T-cell (primary cell): ENCODE results near the gene IQGAP1. TPM values are rescaled to one million over a fixed set of nuclear protein-coding genes. Genes with fewer than 3 reads are reported as not detected.

ENCODE experiments used
- ATAC-seq, 4 experiments: fragments of 200-7000 bp in 3 of 4; fragments of 150-1000 bp in 1 of 4; cut with Tn5 transposase; replicated peaks in 1 of 4; 1 replicate in 3 of 4; 2 replicates in 1 of 4; pipeline ENCODE4 v1.10.0; 2021; ENCODE audit warnings: moderate library complexity in 3 of 4, mild to moderate bottlenecking in 2 of 4, moderate number of reproducible peaks in 1 of 4
- CTCF ChIA-PET, 2 donors: fragments of 300-600 bp; sonication (Branson Sonifier 250); formaldehyde crosslinking; loops; one replicate each; lab custom pipeline; 2022; ENCODE audit warnings: antibody characterized with exemption in 2 of 2; lab: Charles Lee
- POLR2A ChIA-PET, 2 donors: fragments of 300-600 bp; sonication (Branson Sonifier 250); formaldehyde crosslinking; loops; one replicate each; lab custom pipeline; 2022; ENCODE audit warnings: antibody characterized with exemption in 2 of 2; lab: Charles Lee
- DNase-seq, 35 experiments: peaks; one replicate each; pipeline versions ENCODE4 v3.0.0 to v3.0.0-alpha.2; 2013 to 2023
- H3K27ac ChIP-seq: one replicate; pipeline ENCODE4 v1.5.1; 2013; ENCODE audit warnings: low read length
- H3K27me3 ChIP-seq, 2 experiments: replicated peaks in 1 of 2; 1 replicate in 1 of 2; 2 replicates in 1 of 2; pipeline versions ENCODE4 v1.6.1 to v1.7.0; 2013; ENCODE audit warnings: low read length in 1 of 2, mixed read lengths in 1 of 2; ENCODE audit not compliant: control insufficient read depth in 2 of 2, insufficient read depth in 2 of 2; ENCODE audit errors: extremely low read depth in 1 of 2
- H3K36me3 ChIP-seq, 2 donors: 1 replicate in 1 of 2; 2 replicates in 1 of 2; pipeline versions ENCODE4 v1.6.1 to v1.7.0; 2013; ENCODE audit warnings: low read length in 1 of 2; ENCODE audit not compliant: control insufficient read depth in 2 of 2, insufficient read depth in 1 of 2; ENCODE audit errors: extremely low read depth in 1 of 2
- H3K4me1 ChIP-seq, 2 experiments: 1 replicate in 1 of 2; 2 replicates in 1 of 2; pipeline versions ENCODE4 v1.6.1 to v1.7.0; 2013; ENCODE audit warnings: low read length in 2 of 2, mixed read lengths in 1 of 2; ENCODE audit not compliant: insufficient read depth in 2 of 2, control insufficient read depth in 1 of 2; ENCODE audit errors: extremely low read depth in 1 of 2
- H3K4me3 ChIP-seq, 2 donors: 1 replicate in 1 of 2; 2 replicates in 1 of 2; pipeline versions ENCODE4 v1.5.1 to v1.7.0; 2013; ENCODE audit warnings: mild to moderate bottlenecking in 2 of 2, low read length in 1 of 2, moderate library complexity in 1 of 2; ENCODE audit not compliant: control insufficient read depth in 1 of 2; ENCODE audit errors: extremely low read depth in 1 of 2
- H3K9me3 ChIP-seq: 2 replicates; pipeline ENCODE4 v1.7.0; 2013
- H3K27ac Mint-ChIP-seq, 2 donors: one replicate each; pipeline ENCODE4 v1.8.0; 2020 to 2021; ENCODE audit warnings: mild to moderate bottlenecking in 2 of 2, mixed read lengths in 2 of 2
- H3K27me3 Mint-ChIP-seq, 2 donors: one replicate each; pipeline ENCODE4 v1.8.0; 2021 to 2022; ENCODE audit warnings: mixed read lengths in 2 of 2
- H3K36me3 Mint-ChIP-seq: one replicate; pipeline ENCODE4 v1.8.0; 2021; ENCODE audit warnings: mixed read lengths
- H3K4me1 Mint-ChIP-seq, 3 donors: one replicate each; pipeline ENCODE4 v1.8.0; 2020 to 2022; ENCODE audit warnings: mixed read lengths in 3 of 3, mild to moderate bottlenecking in 1 of 3
- H3K4me3 Mint-ChIP-seq, 3 donors: one replicate each; pipeline ENCODE4 v1.8.0; 2020 to 2022; ENCODE audit warnings: mild to moderate bottlenecking in 3 of 3, mixed read lengths in 3 of 3, moderate library complexity in 3 of 3
- H3K9me3 Mint-ChIP-seq, 3 donors: one replicate each; pipeline ENCODE4 v1.8.0; 2020 to 2022; ENCODE audit warnings: mixed read lengths in 3 of 3
- WGBS: methylation state at CpG from one replicate; pipeline ENCODE4 v1.1.5; 2013; ENCODE audit warnings: missing lambda C conversion rate; ENCODE audit not compliant: insufficient coverage; 5-methylcytosine and 5-hydroxymethylcytosine counted together
- total RNA-seq, 35 experiments: library from RNA in 6 of 35; stranded (reverse) in 6 of 35; fragments of 120-200 nt in 1 of 35; gene quantifications; one replicate each; pipeline versions ENCODE4 v1.2.1 to v1.2.4 and lab custom pipeline; 2013 to 2026

IQGAP1 gene
- total RNA-seq, 5 donors from 2014 or later (not counting 1 experiment from before 2014, with no cell fraction given), result 125 to 158 (median 127) TPM

DNA sequence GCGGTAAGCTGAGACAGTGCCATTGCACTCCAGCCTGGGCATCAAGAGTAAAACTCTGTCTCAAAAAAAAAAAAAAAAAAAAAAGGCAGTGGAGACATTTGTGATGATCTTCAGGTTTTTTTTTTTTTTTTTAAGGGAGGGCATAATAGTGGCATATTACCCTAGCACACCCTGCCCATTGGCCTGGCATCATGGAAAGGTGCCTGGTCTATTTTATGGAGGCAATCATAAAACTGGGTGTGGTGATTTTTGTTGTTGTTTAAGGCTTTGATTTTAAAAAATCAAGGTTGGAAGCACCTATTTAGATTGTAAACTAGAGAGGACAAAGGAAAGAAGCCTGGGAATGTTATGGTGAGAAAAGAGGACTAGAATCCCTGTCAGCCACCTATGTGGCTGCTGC lies 6.0 kb downstream of the IQGAP1 start:
- Histone ChIP-seq H3K27me3 (no peaks in the 10 kb centered on the region), H3K9me3 (no peaks in the 10 kb centered on the region), H3K27ac (no peak overlapping the region), H3K36me3 (peaks cover 4 to 17% of the 10 kb centered on the region in 2 donors), H3K4me3 (no peak overlapping the region), H3K4me1 (peaks cover 27 to 48% of the 10 kb centered on the region in 2 experiments)
- ChIA-PET POLR2A (no interaction called here), CTCF (interaction anchor here (0.6 to 1.2 kb wide), 2 partner anchors 32 to 132 kb away, joined by 3 to 5 read pairs; no protein-coding TSS in a partner anchor)
- peaks cover 48% of the 10 kb centered on the region for H3K36me3 Mint-ChIP-seq
- DNase-seq, result no peak
- ATAC-seq, result no peak
- no CpG with 5 or more reads among the region's 1 CpG for WGBS
- no peaks in the 10 kb centered on the region for H3K27me3 Mint-ChIP-seq
- H3K27ac Mint-ChIP-seq, result peak overlapping the region; percentile 76 to 79
- peaks cover 73 to 79% (median 76%) of the 10 kb centered on the region in 3 donors for H3K4me1 Mint-ChIP-seq
- H3K4me3 Mint-ChIP-seq, result peak overlapping the region in 1 of 3 donors; percentile 6
- H3K9me3 Mint-ChIP-seq, result no peaks in the 10 kb centered on the region

DNA sequence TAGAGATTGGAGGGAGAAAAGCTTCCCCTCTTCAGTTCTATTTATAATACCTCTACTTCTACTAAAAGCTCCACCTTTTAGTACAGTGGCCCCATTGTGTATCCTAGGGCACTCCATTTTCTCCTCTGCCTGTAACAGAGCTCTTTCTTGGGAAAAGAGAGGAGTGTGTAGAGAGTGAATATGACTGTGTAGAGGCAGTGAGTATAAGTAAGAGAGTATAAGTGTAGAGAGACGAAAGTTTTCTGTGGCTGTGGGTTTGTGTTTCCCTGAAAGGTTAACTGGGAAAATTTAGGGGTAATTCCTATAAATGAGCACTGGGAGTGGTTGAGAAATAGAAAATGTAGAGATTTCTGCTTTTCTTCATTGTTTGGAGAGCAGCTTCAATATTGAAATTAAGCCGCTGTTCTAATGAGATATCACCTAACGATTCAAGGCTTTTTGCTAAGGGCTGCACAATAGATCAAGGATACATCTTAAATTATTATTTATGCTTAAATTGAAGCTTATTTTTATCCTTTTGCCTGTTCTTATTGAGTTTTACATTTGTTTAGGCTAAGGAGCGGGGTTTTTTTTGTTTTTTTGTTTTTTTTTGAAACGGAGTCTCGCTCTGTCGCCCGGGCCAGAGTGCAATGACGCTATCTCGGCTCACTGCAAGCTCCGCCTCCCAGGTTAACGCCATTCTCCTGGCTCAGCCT lies 6.9 kb downstream of the IQGAP1 start:
- 44% methylated on average over 1 of the region's 12 CpGs for WGBS
- Histone ChIP-seq H3K27ac (no peak overlapping the region), H3K27me3 (no peaks in the 10 kb centered on the region), H3K36me3 (peaks cover 4 to 17% of the 10 kb centered on the region in 2 donors), H3K4me3 (no peak overlapping the region), H3K9me3 (no peaks in the 10 kb centered on the region), H3K4me1 (peaks cover 23 to 40% of the 10 kb centered on the region in 2 experiments)
- H3K36me3 Mint-ChIP-seq, result peaks cover 47% of the 10 kb centered on the region
- DNase-seq, result no peak
- no peaks in the 10 kb centered on the region for H3K9me3 Mint-ChIP-seq
- POLR2A ChIA-PET, result no interaction called here
- CTCF ChIA-PET, result interaction anchor here (0.6 to 1.2 kb wide), 2 partner anchors 33 to 131 kb away, joined by 3 to 5 read pairs; no protein-coding TSS in a partner anchor
- H3K27ac Mint-ChIP-seq, result peak overlapping the region; percentile 76 to 79
- no peaks in the 10 kb centered on the region for H3K27me3 Mint-ChIP-seq
- ATAC-seq, result no peak
- peak overlapping the region in 1 of 3 donors; percentile 6 for H3K4me3 Mint-ChIP-seq
- peaks cover 73 to 78% (median 75%) of the 10 kb centered on the region in 3 donors for H3K4me1 Mint-ChIP-seq

DNA sequence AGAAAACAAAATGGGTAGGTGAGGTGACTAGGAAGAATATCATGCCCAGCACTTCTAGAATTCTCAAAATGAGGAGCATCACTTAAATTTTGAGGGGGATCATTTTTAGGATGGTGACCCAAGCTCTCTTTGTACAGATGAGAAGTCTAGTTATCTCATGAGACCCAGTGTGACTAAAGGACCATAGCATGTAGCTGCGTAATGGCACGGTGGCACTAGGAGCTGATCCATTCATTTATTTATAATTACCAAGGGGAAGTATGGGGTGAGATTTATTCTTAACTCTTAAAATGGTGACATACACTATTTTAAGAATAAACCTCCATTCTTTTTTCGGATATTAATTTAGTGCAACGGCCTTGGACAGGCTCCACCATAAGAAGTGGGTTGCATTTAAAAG lies 8.3 kb downstream of the IQGAP1 start:
- H3K4me3 Mint-ChIP-seq, result peak overlapping the region in 1 of 3 donors; percentile 1
- H3K27ac Mint-ChIP-seq, result peak overlapping the region; percentile 32 to 56
- CTCF ChIA-PET, result no interaction called here
- DNase-seq (no peak), ATAC-seq (no peak)
- POLR2A ChIA-PET, result no interaction called here
- no peak overlapping the region for H3K4me3 ChIP-seq
- WGBS, result no CpG with 5 or more reads among the region's 4 CpGs
- peaks cover 73 to 78% (median 75%) of the 10 kb centered on the region in 3 donors for H3K4me1 Mint-ChIP-seq
- no peak overlapping the region for H3K27ac ChIP-seq
- peaks cover 38% of the 10 kb centered on the region for H3K36me3 Mint-ChIP-seq
- H3K9me3 Mint-ChIP-seq, result no peaks in the 10 kb centered on the region
- H3K9me3 ChIP-seq, result no peaks in the 10 kb centered on the region
- no peaks in the 10 kb centered on the region for H3K27me3 Mint-ChIP-seq
- H3K27me3 ChIP-seq, result no peaks in the 10 kb centered on the region
- peaks cover 0 to 11% of the 10 kb centered on the region in 2 donors for H3K36me3 ChIP-seq
- H3K4me1 ChIP-seq, result peaks cover 23 to 39% of the 10 kb centered on the region in 2 experiments

- H3K27me3 Mint-ChIP-seq, result no peaks in the 10 kb centered on the region
- peak in 2 of 35 experiments; percentile 12 to 54 for DNase-seq
- ChIA-PET POLR2A (interaction anchor here (0.6 to 4.8 kb wide), 5 partner anchors 9 to 191 kb away, joined by 3 to 49 read pairs (median 6); partner anchors contain the start of gene IQGAP1 (in 2 of the 2)), CTCF (interaction anchor here in 1 of 2 donors (0.7 to 3.8 kb wide), 6 partner anchors 8 to 50 kb away, joined by 3 to 15 read pairs (median 4); partner anchors contain the start of gene IQGAP1)
- peaks cover 11% of the 10 kb centered on the region for H3K36me3 Mint-ChIP-seq
- peak overlapping the region; percentile 66 to 71 (median 70) for H3K4me3 Mint-ChIP-seq
- Histone ChIP-seq H3K9me3 (no peaks in the 10 kb centered on the region), H3K27me3 (no peaks in the 10 kb centered on the region), H3K27ac (peak overlapping the region; percentile 99), H3K4me3 (peak overlapping the region; percentile 31 to 35), H3K36me3 (no peaks in the 10 kb centered on the region), H3K4me1 (peaks cover 25 to 39% of the 10 kb centered on the region in 2 experiments)
- ATAC-seq, result peak in 3 of 4 experiments; percentile 18 to 40 (median 32)
- 0% methylated on average over 1 of the region's 7 CpGs for WGBS
- H3K27ac Mint-ChIP-seq, result peak overlapping the region; percentile 97 to 98
- H3K4me1 Mint-ChIP-seq, result peaks cover 68 to 73% (median 73%) of the 10 kb centered on the region in 3 donors
- H3K9me3 Mint-ChIP-seq, result no peaks in the 10 kb centered on the region
Measured at GRCh38 chr15:90400005-90400758, 12.1 kb downstream of the IQGAP1 start.

GRCh38 chr15:90400759-90401314 lies 12.8 kb downstream of the IQGAP1 start:
- no peaks in the 10 kb centered on the region for H3K27me3 ChIP-seq
- peaks cover 25 to 35% of the 10 kb centered on the region in 2 experiments for H3K4me1 ChIP-seq
- H3K4me1 Mint-ChIP-seq, result peaks cover 66 to 72% (median 72%) of the 10 kb centered on the region in 3 donors
- no peaks in the 10 kb centered on the region for H3K36me3 ChIP-seq
- CTCF ChIA-PET, result interaction anchor here in 1 of 2 donors (0.6 to 3.8 kb wide), 5 partner anchors 9 to 469 kb away, joined by 3 to 15 read pairs (median 4); partner anchors contain the start of gene IQGAP1
- DNase-seq (peak in 34 of 35 experiments; percentile 18 to 92 (median 56)), ATAC-seq (peak; percentile 95 to 100 (median 100))
- 10% methylated on average over 5 of the region's 7 CpGs for WGBS
- H3K36me3 Mint-ChIP-seq, result peaks cover 8% of the 10 kb centered on the region
- H3K27ac ChIP-seq, result peak overlapping the region; percentile 99
- H3K4me3 ChIP-seq, result peak overlapping the region; percentile 31 to 35
- POLR2A ChIA-PET, result interaction anchor here (0.6 to 4.8 kb wide), 4 partner anchors 12 to 190 kb away, joined by 3 to 49 read pairs (median 8); partner anchors contain the start of gene IQGAP1 (in 2 of the 2)
- H3K9me3 ChIP-seq, result no peaks in the 10 kb centered on the region
- peak overlapping the region; percentile 66 to 71 (median 70) for H3K4me3 Mint-ChIP-seq
- no peaks in the 10 kb centered on the region for H3K27me3 Mint-ChIP-seq
- H3K9me3 Mint-ChIP-seq, result no peaks in the 10 kb centered on the region
- peak overlapping the region; percentile 97 to 98 for H3K27ac Mint-ChIP-seq
